OCI-LY7 (cell line): ENCODE results near the gene CDKAL1.

Experiments used
- EZH2phosphoT487 ChIP-seq: fragments of 200-600 bp; sonication (generic); IDR thresholded peaks from 2 replicates; pipeline ENCODE4 v1.6.1; 2018; ENCODE audit warnings: low read depth, borderline replicate concordance, mild to moderate bottlenecking, mixed run types, antibody characterized with exemption, low read length, moderate library complexity, mixed read lengths
- TF ChIP-seq, protein P1 (sequence below): fragments of 200-600 bp; sonication (generic); conservative IDR thresholded peaks from 2 replicates; pipeline ENCODE4 v1.5.1; 2014; ENCODE audit warnings: mild to moderate bottlenecking, antibody characterized with exemption, low read length, moderate library complexity, mixed read lengths

DNA sequence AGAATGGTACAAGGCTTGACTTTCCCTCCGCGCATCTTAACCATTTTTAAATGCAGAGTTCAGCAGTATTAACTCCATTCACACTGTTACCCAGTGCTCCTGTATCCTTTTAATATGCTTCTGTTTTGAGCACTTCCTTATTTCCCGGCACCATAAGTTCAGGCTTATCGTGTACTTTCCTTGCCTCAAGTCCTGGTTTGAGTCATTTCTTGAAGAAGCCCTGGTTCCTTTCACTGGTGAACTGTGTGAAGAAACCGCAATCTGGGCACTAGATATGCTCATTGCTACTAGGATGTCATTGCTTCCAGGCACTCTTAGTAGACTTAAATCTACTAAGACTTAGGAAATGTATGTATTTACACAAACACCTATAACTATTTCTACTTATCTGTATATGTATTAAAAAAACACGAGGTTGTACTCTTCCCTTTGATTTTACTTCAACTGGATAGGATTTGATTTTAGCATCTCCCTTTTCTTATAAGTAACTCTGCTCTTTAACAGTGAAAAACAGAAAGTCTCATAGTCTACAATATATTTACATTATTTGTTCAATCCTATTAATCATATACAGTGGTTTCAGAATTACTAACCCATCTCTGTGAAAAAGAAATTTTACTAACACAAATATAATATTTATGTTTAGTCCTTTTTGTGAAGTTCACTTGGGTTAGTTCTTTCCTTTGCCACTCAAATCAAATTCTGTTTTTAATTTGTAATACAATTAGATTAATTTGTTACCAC lies 135.5 kb downstream of the CDKAL1 start:
- TF ChIP-seq, protein P1, sequence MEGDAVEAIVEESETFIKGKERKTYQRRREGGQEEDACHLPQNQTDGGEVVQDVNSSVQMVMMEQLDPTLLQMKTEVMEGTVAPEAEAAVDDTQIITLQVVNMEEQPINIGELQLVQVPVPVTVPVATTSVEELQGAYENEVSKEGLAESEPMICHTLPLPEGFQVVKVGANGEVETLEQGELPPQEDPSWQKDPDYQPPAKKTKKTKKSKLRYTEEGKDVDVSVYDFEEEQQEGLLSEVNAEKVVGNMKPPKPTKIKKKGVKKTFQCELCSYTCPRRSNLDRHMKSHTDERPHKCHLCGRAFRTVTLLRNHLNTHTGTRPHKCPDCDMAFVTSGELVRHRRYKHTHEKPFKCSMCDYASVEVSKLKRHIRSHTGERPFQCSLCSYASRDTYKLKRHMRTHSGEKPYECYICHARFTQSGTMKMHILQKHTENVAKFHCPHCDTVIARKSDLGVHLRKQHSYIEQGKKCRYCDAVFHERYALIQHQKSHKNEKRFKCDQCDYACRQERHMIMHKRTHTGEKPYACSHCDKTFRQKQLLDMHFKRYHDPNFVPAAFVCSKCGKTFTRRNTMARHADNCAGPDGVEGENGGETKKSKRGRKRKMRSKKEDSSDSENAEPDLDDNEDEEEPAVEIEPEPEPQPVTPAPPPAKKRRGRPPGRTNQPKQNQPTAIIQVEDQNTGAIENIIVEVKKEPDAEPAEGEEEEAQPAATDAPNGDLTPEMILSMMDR, result no peak
- TF ChIP-seq EZH2phosphoT487, result no peak
